ENCODE measurements around the gene PARD6B.

The PARD6B gene

DNA sequence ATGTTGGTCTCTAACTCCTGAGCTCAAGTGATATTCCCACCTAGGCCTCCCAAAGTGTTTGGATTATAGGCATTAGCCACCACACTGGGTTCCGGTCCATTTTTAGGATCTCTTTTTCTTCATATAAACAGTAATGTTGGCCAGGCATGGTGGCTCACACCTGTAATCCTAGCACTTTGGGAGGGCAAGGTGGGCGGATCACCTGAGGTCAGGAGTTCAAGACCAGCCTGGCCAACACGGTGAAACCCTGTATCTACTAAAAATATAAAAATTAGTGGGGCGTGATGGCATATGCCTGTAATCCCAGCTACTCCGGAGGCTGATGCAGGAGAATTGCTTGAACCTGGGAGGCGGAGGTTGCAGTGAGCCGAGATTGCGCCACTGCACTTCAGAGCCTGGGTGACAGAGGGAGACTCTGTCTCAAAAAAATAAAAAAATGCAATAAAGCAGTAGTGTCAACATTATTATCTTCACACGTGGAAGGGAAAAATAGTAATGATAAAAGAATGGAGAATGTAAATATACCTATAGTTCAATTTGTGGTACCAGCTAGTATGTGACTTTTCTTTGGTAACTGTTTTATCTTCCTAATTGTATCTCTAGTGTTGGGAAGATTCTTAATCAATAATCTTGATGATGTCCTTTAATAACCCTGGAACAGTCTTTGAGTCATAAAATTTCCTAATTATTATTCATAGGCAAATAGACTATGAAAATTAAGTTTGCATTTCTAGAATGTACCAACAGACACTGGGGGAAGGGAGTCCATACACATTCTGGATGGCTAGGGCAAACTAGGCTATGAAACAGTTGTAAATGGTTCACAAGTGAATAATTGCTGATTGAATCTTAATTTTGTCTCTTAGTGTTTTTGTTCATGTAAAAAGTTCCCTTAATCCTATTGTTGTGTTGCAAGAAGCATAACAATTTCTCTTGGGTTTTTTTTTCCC is 3.6 kb downstream of the PARD6B start:
- peaks cover 10 to 46% (median 32%) of the 10 kb centered on the region in 10 experiments; a peak in 19 of 20 replicates for H3K4me1 ChIP-seq
- no peak overlapping the region for H3K9ac ChIP-seq
- no peak overlapping the region for H3K4me3 ChIP-seq
- H3K9me3 ChIP-seq (replicated peaks in 1 of 11), result no peaks in the 10 kb centered on the region
- H3K4me2 ChIP-seq, result no peak overlapping the region
- H3K27me3 ChIP-seq, result no peaks in the 10 kb centered on the region
- no peak for TF ChIP-seq Cebpa-rat (IDR thresholded peaks at IDR 0.05)
- peaks cover 0 to 35% (median 19%) of the 10 kb centered on the region in 11 experiments; a peak in 11 of 22 replicates for H3K36me3 ChIP-seq
- no peak overlapping the region for H3K27ac ChIP-seq
- H4K20me1 ChIP-seq, result peaks cover 0 to 33% (median 0%) of the 10 kb centered on the region in 11 experiments; a peak in 3 of 22 replicates

DNA sequence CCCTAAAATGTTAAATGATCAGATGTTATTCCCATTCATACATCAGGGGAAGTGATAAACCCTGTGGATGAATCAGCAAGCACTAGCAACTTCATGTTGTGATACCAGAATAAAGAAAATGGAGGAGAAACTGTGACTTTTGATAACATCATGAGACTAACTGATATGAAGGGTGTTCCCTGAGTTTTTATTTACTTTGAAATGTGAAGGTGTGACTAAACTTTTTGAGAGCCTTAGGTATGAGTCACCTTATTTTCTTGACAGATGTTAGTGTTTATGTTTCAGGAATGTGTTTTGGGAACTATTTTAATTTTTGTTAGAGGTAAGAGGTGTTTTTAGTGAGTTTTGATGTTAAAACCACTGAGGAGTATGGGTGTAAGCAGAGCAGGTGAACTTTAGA is 4.4 kb downstream of the PARD6B start:
- Histone ChIP-seq H4K20me1 (peaks cover 0 to 33% (median 0%) of the 10 kb centered on the region in 11 experiments; a peak in 3 of 22 replicates), H3K4me3 (no peak overlapping the region), H3K4me1 (peaks cover 17 to 48% (median 33%) of the 10 kb centered on the region in 10 experiments), H3K9me3 (replicated peaks in 1 of 11) (no peaks in the 10 kb centered on the region), H3K27me3 (no peaks in the 10 kb centered on the region), H3K27ac (no peak overlapping the region), H3K4me2 (no peak overlapping the region), H3K9ac (no peak overlapping the region), H3K36me3 (peaks cover 0 to 35% (median 19%) of the 10 kb centered on the region in 11 experiments; a peak in 11 of 22 replicates)
- TF ChIP-seq Cebpa-rat (IDR thresholded peaks at IDR 0.05), result no peak

- Histone ChIP-seq H3K27ac (no peak overlapping the region), H3K4me2 (no peak overlapping the region), H4K20me1 (peaks cover 0 to 28% (median 0%) of the 10 kb centered on the region in 11 experiments; a peak in 3 of 22 replicates), H3K4me1 (peaks cover 19 to 59% (median 41%) of the 10 kb centered on the region in 10 experiments), H3K36me3 (peaks cover 0 to 35% (median 22%) of the 10 kb centered on the region in 11 experiments; a peak in 12 of 22 replicates), H3K9ac (no peak overlapping the region), H3K9me3 (replicated peaks in 1 of 11) (no peaks in the 10 kb centered on the region), H3K4me3 (no peak overlapping the region), H3K27me3 (no peaks in the 10 kb centered on the region)
- TF ChIP-seq Cebpa-rat (IDR thresholded peaks at IDR 0.05), result no peak
These were observed 6.0 kb downstream of the PARD6B start for GRCh38 chr20:50737352-50737751.

- H3K4me3 ChIP-seq, result no peak overlapping the region
- no peaks in the 10 kb centered on the region for H3K9me3 ChIP-seq (replicated peaks in 1 of 11)
- peaks cover 20 to 50% (median 37%) of the 10 kb centered on the region in 10 experiments for H3K4me1 ChIP-seq
- H3K27me3 ChIP-seq, result no peaks in the 10 kb centered on the region
- H3K4me2 ChIP-seq, result no peak overlapping the region
- no peak overlapping the region for H3K9ac ChIP-seq
- peaks cover 0 to 53% (median 15%) of the 10 kb centered on the region in 11 experiments; a peak in 14 of 22 replicates for H3K36me3 ChIP-seq
- no peak for TF ChIP-seq Cebpa-rat (IDR thresholded peaks at IDR 0.05)
- no peak overlapping the region for H3K27ac ChIP-seq
- H4K20me1 ChIP-seq, result no peaks in the 10 kb centered on the region; a peak in 1 of 22 replicates
These were observed 11.7 kb downstream of the PARD6B start for GRCh38 chr20:50743087-50743486.

GRCh38 chr20:50744143-50744792 is 12.9 kb downstream of the PARD6B start:
- TF ChIP-seq Cebpa-rat (IDR thresholded peaks at IDR 0.05), result no peak
- H3K4me2 ChIP-seq, result peak overlapping the region in 5 of 11 experiments; percentile 44 to 53 (median 52); a peak in 7 of 22 replicates
- H4K20me1 ChIP-seq, result no peaks in the 10 kb centered on the region; a peak in 1 of 22 replicates
- no peaks in the 10 kb centered on the region for H3K9me3 ChIP-seq (replicated peaks in 1 of 11)
- H3K27ac ChIP-seq, result peak overlapping the region in 2 of 11 experiments; percentile 10 to 21; a peak in 1 of 22 replicates
- H3K36me3 ChIP-seq, result peaks cover 0 to 51% (median 15%) of the 10 kb centered on the region in 11 experiments; a peak in 13 of 22 replicates
- peak overlapping the region in 3 of 11 experiments; percentile 17 to 35 (median 17); a peak in 1 of 22 replicates for H3K9ac ChIP-seq
- H3K4me1 ChIP-seq, result peaks cover 20 to 52% (median 37%) of the 10 kb centered on the region in 10 experiments
- no peak overlapping the region for H3K4me3 ChIP-seq
- H3K27me3 ChIP-seq, result no peaks in the 10 kb centered on the region

DNA sequence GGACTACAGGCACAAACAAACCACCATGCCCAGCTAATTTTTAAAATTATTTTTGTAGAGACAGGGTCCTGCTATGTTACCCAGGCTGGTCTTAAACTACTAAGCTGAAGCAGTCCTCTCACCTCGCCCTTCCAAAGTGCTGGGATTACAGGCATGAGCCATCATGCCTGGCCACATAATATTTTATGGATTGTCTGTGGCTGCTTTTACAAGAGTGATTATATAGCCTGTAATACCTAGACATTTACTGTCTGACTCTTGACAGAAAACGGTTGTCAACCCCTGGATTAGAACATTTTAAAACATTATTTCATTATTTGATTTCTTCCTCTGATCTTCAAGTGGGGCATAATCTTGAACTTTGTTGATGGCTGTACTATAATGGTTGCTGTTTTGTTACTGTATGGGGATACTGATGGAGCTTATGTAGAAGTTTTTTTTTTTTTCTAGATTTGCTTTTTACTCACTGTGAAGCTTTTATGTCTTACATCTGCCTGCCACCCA is 14.3 kb downstream of the PARD6B start:
- no peak for TF ChIP-seq Cebpa-rat (IDR thresholded peaks at IDR 0.05)
- H3K27ac ChIP-seq, result no peak overlapping the region
- peaks cover 14 to 38% (median 28%) of the 10 kb centered on the region in 10 experiments for H3K4me1 ChIP-seq

GRCh38 chr20:50746138-50746940 is 15.0 kb downstream of the PARD6B start:
- no peak overlapping the region for H3K27ac ChIP-seq
- no peaks in the 10 kb centered on the region; a peak in 1 of 22 replicates for H4K20me1 ChIP-seq
- TF ChIP-seq Cebpa-rat (IDR thresholded peaks at IDR 0.05), result no peak
- H3K9ac ChIP-seq, result no peak overlapping the region
- H3K4me1 ChIP-seq, result peaks cover 8 to 35% (median 24%) of the 10 kb centered on the region in 10 experiments
- H3K4me3 ChIP-seq, result no peak overlapping the region
- H3K4me2 ChIP-seq, result no peak overlapping the region
- H3K36me3 ChIP-seq, result peaks cover 0 to 65% (median 32%) of the 10 kb centered on the region in 11 experiments; a peak in 16 of 22 replicates
- H3K27me3 ChIP-seq, result no peaks in the 10 kb centered on the region
- H3K9me3 ChIP-seq (replicated peaks in 1 of 11), result no peaks in the 10 kb centered on the region

More for the DNA sequence above, 14.3 kb downstream of the PARD6B start:
- H3K36me3 ChIP-seq, result peaks cover 0 to 60% (median 27%) of the 10 kb centered on the region in 11 experiments; a peak in 16 of 22 replicates
- H3K4me2 ChIP-seq, result no peak overlapping the region
- no peaks in the 10 kb centered on the region for H3K9me3 ChIP-seq (replicated peaks in 1 of 11)
- no peak overlapping the region for H3K4me3 ChIP-seq
- H3K27me3 ChIP-seq, result no peaks in the 10 kb centered on the region
- no peak overlapping the region for H3K9ac ChIP-seq
- no peaks in the 10 kb centered on the region; a peak in 1 of 22 replicates for H4K20me1 ChIP-seq

DNA sequence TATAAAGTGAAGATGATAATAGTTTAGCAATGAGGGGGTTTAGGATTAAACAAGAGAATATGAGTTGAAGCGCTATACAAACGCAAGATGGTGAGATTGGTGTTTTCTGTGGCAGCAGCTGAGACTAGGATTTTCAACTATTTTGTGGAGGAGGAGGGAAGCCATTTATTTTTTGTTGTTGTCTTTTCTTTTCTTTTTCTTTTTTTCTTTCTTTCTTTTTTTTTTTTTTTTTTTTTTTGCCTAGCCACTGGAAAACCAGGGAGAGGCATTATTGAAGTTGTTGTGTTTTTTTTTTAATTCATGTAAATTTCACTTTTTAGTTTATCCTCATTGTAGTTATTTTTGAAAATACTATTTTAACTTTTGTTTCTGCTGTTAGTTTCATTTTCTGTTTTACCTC is 15.9 kb downstream of the PARD6B start:
- Histone ChIP-seq H3K9me3 (replicated peaks in 1 of 11) (no peaks in the 10 kb centered on the region), H3K27me3 (no peaks in the 10 kb centered on the region), H3K4me1 (peaks cover 14 to 35% (median 24%) of the 10 kb centered on the region in 10 experiments), H3K4me2 (peak overlapping the region in 9 of 11 experiments; percentile 22 to 50 (median 35); a peak in 11 of 22 replicates), H3K27ac (peak overlapping the region in 6 of 11 experiments; percentile 22 to 54 (median 41); a peak in 8 of 22 replicates), H3K36me3 (peaks cover 0 to 60% (median 29%) of the 10 kb centered on the region in 11 experiments; a peak in 16 of 22 replicates), H3K9ac (peak overlapping the region in 1 of 11 experiments; percentile 38; a peak in 4 of 22 replicates), H3K4me3 (no peak overlapping the region), H4K20me1 (no peaks in the 10 kb centered on the region; a peak in 1 of 22 replicates)
- TF ChIP-seq Cebpa-rat (IDR thresholded peaks at IDR 0.05), result no peak

Data from BLaER1 treated with 17β-estradiol and CSF1 and Interleukin-3, amounts not matched to agents 10 nM and 100 nM (cell line).